GM19467 (cell line): ENCODE results near the gene RAB5A.
A peak's percentile ranks its signal among the peaks of the same experiment; 100 is the strongest.
"Not testable (repeated sequence)": the region's sequence is repeated elsewhere in the genome, so short reads cannot be mapped to it uniquely, and the experiment has no call there.

Source experiments
- ATAC-seq: cut with Tn5 transposase; IDR thresholded peaks from one replicate; pipeline ENCODE4 v1.9.1; 2021; ENCODE audit warnings: mild to moderate bottlenecking, moderate library complexity; ENCODE audit not compliant: unreplicated experiment

RAB5A gene

DNA sequence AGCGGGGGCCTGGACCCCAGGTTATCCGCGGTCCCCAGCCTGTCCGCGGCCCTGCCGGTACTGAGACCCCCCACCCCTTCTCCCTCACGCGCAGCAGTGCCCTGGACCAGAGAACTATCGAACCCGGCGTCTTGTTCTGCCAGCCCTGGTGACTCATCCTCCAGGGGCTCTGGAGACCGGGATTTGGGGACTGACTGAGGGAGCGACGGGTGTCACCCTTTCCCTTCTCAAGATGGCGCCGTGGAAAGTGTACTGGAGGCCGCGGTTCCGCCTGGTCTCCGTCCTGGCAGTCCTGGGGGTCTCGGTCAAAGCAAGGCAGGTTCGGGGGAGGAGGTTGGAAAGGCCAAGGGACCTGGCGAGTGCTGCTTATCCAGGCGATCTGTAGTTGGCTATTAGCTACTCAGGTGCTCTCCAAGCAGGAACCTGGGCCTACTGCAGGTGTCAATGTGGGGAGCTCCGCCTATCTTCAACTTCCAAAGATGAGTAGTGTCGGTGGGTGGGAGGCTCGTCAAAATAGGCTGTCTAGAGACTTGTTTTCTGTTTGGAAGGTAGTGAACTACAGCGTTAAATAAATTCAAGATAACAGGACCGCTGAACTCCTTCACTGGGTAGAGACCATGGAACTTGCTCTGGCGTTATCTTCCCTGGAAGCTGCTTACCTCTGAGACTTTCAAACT, 790 bp downstream of the RAB5A start:
- ATAC-seq = peak; percentile 14

DNA sequence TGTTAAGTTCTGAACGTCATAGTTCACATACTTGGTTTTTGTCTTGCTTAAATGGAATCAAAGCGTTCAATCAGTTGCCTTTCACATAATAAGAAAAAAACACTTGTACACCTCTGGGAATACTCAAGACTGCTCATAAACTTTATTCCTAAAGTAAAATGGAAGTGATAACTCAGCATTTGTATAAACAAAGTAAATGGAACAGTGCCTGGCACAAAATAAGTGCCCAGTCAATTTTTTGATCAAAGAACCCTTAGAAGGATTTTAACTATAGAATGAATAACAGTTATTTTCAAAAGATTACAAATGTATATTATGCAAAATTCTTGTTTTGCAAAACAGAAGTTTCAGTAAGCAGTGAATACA, 1.3 kb downstream of the RAB5A start:
- no peak for ATAC-seq

DNA sequence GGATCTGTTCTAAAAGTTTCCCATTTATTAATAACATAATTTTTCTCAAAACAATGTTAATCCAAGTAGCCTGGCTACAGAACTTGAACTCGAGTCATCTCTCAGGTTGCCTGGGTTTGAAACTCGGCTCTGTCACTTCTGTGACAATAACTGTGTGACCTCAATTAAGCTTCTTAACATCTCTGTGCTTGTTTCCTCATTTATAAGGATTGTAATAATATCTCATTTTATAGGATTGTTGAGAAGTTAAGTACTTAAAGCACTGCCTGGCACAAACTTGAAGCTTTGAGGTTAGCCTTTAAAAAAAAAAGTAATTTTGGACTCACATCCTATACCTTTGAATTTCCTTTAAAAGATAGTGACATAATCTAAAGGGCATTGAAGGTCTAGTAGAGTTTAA, 3.4 kb downstream of the RAB5A start:
- no peak for ATAC-seq

DNA sequence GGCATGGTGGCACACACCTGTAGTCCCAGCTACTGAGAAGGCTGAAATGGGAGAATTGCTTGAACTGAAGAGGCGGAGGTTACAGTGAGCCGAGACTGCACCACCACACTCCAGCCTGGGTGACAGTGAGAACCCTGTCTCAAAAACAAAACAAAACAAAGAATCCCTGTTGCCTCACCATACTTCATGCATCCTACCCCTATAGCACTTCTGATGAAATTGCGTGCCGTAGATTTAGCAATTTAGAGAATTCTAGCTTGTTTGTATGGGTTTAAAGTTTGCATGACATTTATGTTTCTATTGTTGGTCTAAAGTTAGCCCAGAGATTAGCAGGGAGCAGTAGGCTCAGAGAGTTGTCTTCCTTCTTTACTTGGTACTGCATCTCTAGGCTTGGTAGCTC, 7.8 kb downstream of the RAB5A start:
- ATAC-seq = no peak

DNA sequence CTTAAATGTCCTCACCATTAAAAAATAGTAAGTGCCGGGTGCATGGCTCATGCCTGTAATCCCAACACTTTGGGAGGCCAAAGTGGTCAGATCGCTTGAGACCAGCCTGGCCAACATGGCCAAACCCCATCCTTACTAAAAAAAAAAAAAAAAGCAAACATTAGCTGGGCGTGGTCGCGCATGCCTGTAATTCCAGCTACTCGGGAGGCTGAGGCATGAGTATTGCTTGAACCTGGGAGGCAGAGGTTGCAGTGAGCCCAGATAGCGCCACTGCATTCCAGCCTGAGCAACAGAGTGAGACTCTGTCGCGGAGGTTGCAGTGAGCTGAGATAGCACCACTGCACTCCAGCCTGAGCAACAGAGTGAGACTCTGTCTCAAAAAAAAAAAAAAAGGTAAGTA, 10.5 kb downstream of the RAB5A start:
- ATAC-seq = not testable (repeated sequence)

DNA sequence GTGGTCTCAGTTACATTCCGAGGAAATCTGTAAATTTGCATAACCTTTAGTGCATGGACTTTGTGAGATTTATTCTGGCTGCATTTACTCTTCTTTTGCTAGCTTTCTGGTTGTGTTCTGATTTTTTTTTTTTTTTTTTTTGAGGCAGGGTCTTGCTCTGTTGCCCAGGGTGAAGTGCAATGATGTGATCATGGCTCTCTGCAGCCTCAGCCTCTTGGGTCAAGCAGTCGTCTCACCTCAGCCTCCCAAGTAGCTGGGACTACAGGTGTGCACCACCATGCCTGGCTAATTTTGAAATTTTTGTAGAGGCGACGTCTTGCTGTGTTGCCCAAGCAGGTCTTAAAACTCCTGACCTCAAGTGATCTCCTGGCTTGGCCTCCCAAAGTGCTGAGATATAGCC, 12.6 kb downstream of the RAB5A start:
- ATAC-seq = no peak

DNA sequence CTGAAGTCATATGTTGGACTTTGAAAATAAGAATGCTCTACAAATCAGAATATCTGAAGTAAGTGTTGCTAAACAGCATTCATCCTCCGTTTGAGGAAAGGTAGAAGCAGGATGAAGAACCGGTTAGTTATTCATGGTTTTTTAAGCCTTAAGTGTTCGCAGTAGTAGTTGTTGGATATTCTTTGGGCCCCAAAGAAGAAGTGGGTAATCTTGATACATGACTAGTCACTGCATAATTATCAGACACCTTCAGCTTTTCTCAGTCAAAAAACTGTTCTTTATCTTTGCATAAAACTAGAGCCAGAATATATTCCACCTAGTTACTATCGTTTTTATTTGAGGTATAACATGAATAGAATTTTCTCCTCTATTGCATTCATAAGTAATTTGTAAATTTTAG, 13.8 kb downstream of the RAB5A start:
- no peak for ATAC-seq

DNA sequence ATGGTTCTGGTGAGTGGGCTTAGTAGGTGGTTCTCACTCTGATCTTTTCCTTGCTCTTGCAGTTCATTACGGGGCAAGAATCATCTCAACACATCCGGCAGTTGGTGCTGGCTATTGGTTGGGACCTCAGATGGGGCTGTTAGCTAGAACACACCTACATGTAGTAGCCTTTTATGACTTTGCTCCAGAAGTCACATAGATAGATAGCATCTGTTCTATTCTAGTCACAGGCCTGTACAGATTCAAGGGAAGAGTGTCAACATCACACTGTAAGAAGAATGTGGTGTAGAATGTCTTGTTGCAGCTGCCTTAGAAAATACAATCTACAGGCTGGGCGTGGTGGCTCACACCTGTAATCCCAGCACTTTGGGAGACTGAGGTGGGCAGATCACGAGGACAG, 15.1 kb downstream of the RAB5A start:
- ATAC-seq = no peak

DNA sequence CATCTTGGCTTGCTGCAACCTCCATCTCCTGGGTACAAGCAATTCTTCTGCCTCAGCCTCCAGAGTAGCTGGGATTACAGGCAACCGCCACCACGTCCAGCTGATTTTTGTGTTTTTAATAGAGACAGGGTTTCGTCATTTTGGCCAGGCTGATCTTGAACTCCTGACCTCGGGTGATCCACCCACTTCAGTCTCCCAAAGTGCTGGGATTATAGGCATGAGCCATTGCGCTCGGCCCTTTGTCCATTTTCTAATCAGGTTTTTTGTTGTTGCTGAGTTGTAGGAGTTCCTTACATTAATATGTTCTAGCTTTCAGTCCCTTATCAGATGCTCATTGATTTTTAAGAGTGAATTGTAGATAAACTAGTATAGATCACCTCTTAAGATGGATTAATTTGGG, 20.3 kb downstream of the RAB5A start:
- ATAC-seq = no peak

DNA sequence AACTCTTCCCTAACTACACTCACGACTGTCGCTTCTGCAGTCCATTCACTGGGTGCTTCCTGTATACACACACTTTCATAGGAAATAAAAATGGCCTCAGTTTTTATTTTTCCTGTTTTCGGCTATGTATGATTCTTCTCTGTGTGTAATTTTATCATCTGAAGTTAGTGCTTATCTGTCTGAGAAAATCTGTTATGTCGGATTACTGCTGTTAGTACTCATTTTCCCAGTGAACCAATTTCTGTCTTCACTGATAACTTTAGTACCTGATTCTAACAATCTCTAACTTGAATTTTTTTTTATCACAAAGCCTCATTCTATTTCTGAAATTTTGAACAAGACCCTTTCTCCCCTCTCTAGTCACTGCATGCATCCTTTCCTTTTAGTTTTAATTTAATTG, 20.9 kb downstream of the RAB5A start:
- no peak for ATAC-seq

DNA sequence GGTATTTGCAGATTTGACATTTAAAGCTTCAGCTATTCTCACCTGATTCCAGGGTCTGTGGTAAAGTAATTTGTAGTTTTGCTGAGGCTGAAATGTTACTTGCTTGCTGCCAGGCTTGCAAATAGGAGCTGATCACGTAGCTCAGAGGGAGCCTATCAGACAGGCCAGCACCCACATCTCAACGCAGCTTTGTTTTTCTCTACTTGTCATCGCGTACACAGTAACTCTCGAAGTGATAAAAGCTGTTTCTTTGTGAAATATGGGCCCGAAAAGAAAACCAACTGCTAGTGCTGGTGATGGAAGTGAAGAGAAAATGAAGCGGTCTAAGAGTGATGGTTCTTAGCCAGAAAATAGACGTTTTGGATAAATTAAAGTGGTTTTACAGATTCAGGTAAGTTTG, 23.4 kb downstream of the RAB5A start:
- ATAC-seq = no peak

DNA sequence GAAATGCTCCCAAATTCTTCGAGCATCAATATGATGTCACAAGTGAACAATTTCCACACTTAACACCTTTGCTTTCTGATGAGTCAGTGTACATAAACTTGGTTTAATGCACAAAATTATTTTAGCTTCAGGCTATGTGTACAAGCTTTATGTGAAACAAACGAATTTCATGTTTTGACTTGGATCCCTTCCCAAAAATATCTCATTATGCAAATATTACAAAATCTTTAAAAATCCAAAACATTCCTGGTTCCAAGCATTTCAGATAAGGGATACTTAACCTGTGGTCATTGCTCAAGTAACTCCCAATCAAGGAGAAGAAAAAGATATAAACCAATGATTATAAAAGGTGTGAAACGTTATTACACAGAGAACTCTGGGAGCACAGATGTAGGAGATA, 25.2 kb downstream of the RAB5A start:
- ATAC-seq = no peak

DNA sequence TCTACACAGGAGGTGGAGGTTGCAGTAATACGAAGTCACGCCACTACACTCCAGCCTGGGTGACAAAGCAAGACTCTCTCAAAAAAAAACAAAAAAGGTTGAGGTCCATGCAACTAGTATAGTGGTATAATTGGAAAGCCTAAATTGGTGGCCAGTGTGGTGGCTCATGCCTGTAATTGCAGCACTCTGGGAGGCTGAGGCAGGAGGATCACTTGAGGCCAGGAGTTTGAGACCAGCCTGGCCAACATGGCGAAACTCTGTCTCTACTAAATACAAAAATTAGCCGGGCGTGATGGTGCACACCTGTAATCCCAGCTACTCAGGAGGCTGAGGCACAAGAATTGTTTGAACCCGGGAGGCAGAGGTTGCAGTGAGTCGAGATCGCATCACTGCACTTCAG, 42.0 kb downstream of the RAB5A start:
- ATAC-seq = not testable (repeated sequence)

DNA sequence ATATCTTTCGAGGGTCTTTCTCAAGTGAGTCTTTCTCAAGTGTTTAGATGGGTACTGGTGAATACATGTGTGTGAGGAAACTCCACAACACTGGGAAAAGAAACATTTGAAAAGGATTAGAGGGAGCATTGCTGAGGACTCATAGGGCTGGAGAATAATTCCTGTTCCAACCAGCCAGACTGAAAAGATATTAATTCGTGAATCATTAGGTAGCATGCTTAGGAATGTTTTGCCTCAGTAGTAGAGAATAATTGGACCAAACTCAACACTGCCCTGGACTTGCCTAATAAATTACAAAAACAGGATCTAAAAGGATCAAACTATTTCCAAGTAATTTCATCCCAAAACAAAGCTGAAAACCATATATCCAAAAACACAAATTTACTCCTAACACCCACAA, 47.9 kb downstream of the RAB5A start:
- no peak for ATAC-seq

DNA sequence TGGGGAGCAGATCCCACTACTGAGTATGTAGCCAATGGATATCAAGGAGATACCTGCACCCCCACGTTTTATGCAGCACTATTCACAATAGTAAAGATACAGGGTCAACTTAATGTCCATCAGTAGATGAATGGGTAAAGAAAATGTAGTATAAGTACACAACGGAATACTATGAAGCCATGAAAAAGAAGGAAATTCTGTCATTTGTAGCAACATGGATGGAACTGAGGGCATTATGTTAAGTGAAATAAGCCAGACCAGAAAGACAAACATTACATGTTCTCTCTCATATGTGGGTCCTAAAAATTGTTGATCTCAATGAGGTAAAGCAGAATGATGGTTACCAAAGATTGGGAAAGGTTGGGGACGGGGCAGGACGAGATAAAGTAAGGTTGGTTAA, 50.6 kb downstream of the RAB5A start:
- no peak for ATAC-seq

DNA sequence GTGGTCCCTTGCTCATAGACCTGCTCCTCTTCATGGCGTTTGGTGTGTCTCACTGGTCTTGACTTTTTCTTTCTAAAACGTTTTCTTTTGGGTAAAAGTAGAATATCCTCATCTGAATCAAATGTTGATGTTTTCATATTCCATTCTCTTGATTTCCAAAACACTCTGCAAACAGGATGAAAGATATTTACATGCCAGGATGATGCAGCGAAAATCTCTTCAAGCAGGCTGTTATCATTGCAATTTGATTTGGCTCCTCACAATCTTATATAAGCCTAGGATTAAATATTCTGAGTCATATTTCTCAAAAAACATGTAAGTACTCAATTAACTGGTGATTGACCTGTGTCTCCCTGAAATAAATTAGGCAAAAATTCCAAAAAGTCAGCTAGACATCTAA, 55.0 kb downstream of the RAB5A start:
- ATAC-seq = no peak

DNA sequence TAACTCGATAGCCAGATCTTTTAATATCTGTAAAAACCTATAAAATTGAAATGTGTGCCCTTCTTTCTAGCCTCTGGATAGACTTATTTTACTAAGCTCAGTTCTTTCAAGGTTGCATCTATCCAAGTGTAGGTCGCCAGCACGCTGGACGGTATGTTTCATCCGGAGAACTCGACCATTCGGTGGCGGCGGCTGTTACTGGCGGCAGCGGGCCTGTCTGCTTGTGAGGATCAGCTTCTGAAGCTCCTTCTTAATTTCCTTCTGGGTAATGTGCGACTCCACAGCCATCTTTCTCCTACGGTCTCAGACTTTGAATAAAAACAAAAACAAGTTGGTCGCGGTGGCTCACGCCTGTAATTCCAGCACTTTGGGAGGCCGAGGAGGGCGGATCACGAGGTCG, 61.1 kb downstream of the RAB5A start:
- ATAC-seq = no peak

DNA sequence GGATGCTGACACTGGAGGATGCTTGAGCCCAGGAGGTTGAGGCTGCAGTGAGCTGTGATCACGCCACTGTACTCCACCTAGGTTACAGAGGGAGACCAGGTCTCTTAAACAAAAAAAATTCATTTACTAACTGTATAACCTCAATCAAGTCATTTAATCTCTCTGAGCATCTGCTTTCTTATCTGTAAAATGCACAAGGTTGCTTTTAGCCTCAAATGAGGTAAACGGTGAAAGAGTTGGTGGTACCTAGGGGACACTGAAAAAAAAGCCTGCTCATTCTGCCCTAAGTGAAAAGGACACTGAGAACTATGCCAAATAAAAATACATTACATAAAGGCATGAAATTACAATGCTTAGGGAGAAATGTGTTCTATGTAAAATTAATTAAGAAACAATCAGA, 61.7 kb downstream of the RAB5A start:
- ATAC-seq = no peak

DNA sequence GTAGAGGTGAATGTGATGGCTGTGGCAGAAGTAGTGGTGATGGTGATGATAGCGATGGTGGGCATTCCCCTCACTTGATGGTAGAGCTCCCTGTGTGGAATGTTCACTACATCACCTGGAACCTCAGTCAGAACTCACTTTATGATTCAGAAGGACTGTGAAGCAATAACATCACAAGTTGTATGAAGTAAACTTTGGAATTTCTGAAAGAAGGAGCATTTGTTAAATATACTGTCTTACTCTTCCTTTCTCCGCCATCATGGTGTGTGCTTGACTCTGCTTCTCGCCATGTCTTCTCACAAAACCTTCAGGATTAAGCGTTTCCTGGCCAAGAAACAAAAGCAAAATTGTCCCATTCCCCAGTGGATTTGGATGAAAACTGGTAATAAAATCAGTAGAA, 65.3 kb downstream of the RAB5A start, which contains the start of gene PP2D1:
Gene PP2D1, minus strand, starts transcription at position 101 of the 400 bp plus-strand sequence. CDS start 192 bp downstream, outside the sequence.
- ATAC-seq = no peak

DNA sequence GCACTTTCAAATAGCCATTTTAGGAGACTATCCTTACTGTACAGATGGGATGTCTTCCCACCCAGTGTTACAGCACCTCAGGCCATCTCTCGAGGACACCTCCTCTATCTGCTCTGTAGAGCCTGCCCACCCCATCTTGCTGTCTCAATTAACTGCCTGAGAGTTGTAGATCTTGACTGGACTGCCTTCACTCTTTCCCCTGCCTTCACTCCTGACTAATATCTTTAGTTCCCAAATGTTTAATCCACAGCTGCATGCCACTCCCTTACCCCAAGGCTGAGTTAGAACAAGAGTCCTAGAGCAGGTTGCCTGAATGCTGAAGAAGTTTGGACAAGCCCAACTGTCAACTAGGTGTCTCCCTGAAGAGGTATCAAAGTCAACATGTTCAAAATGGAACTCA, 66.5 kb downstream of the RAB5A start:
- no peak for ATAC-seq

DNA sequence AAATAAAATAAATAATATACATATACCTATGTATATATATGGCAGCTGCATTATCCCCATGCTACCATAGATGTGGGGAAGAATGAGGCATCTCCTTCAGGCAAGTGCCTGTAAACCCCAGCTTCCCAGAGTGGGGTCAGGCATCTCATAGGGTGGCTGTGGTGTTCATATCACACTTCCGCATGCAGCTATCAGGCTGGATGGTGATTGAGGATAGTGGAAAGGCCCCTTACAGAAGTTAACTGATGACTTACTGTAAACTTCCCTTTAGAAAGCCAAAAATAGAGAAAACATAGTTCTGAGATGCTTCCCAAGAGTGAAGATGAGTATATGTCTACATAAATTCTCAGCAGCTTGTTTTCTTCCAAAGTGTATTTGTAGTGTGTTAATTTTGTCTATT, 68.6 kb downstream of the RAB5A start:
- ATAC-seq = no peak

DNA sequence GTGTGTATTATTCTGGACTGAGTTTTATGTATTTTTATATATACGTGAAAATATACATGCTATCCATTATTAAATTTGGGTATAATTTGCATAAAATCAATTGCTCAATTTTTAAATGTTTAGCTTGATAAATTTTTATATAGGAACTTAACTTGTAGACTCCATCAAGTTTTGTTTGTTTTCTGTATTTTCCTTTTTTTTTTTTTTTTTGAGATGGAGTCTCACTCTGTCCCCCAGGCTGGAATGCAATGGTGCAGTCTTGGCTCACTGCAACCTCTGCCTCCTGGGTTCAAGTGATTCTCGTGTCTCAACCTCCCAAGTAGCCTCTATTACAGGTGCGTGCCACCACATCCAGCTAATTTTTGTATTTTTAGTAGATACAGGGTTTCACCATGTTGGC, 69.2 kb downstream of the RAB5A start:
- ATAC-seq = not testable (repeated sequence)

DNA sequence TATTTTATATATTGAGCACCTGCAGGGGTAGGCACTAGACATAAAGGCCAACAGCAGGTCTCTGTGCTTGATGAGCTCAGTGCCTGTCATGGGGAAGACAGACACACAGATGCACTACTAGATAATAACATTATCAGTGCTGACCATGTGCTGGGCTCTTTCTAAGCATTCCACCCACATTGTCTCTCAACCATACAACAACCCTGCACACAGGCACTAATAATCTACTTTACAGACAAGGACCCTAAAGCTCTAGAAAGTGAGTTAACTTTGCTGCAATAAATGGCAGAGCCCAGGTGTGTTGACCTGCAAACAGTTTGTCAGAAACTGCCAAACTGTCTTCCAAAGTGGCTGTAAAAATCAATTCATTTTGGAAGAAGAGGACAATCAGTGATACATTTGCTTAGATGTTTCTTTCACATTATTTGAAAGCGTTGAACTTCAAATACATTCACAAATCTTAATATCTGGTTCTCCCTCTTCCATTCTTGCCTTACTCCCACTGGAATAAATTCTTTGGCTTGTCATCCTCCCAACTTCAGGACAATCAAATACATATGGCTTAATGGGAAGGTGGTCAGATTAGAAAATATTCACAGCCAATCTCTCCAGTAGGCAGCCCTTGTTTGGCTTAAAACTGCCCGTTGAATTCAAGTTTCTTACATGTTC, 76.2 kb downstream of the RAB5A start:
- ATAC-seq = no peak
